Measurements from ENCODE around the gene SCGB1C1. TPM values are rescaled to one million over a fixed set of nuclear protein-coding genes. Genes with fewer than 3 reads are reported as not detected.
A peak's percentile ranks its signal among the peaks of the same experiment; 100 is the strongest.

The SCGB1C1 gene
- total RNA-seq, 1 donor from 2014 or later, result not detected

DNA sequence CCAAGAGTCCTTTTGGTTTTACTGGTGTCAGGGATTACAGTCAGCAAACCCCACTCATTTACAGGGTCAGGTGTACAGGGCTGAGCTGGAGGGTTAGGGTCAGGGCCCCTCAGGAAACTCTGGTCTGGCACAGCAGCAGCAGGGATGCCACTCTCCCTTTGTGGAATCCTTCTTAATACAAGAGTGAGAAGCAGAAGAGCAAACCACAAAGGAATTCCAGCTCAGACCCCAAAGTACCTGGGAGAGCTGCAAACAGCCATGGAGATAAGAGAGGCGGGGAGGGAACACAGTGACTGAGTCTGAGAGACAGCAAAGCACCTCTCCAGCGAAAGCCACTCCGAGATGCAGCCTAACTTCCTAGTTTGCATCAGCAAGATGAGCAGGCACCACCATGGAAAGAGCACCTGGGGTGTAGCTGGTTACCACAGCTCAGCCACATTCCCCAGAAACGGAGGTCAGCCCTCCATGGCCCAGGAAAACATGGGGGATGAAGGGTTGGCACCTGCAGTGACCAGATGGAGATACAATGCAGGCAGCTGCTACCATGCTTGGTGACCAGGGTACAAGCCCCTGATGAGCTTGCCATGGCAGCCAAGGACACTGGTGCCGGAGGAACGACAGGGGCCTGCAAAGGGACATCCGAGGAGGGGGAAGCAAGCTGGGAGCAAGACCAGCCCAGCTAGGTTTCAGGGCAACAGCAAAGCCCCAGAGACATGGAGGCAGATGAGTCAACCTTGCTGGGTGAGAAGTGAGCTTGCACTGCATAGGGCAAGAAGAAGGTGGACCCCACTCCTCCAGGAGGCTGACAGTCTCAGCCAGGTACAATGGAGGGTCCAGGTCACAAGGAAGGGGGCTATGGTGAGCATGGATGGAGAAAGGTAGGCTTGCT, 10.4 kb downstream of the SCGB1C1 start:
- Mint-ChIP-seq H3K27me3 (ENCODE audit: unreplicated experiment) (peaks cover 19% of the 10 kb centered on the region), H3K36me3 (ENCODE audit: low read depth, unreplicated experiment) (peaks cover 13% of the 10 kb centered on the region), H3K4me1 (ENCODE audit: unreplicated experiment) (peaks cover 49% of the 10 kb centered on the region), H3K27ac (ENCODE audit: unreplicated experiment) (peak overlapping the region; percentile 98), H3K9me3 (ENCODE audit: unreplicated experiment) (no peaks in the 10 kb centered on the region), H3K4me3 (ENCODE audit: unreplicated experiment) (peak overlapping the region; percentile 76)
- TF ChIP-seq, protein P1, sequence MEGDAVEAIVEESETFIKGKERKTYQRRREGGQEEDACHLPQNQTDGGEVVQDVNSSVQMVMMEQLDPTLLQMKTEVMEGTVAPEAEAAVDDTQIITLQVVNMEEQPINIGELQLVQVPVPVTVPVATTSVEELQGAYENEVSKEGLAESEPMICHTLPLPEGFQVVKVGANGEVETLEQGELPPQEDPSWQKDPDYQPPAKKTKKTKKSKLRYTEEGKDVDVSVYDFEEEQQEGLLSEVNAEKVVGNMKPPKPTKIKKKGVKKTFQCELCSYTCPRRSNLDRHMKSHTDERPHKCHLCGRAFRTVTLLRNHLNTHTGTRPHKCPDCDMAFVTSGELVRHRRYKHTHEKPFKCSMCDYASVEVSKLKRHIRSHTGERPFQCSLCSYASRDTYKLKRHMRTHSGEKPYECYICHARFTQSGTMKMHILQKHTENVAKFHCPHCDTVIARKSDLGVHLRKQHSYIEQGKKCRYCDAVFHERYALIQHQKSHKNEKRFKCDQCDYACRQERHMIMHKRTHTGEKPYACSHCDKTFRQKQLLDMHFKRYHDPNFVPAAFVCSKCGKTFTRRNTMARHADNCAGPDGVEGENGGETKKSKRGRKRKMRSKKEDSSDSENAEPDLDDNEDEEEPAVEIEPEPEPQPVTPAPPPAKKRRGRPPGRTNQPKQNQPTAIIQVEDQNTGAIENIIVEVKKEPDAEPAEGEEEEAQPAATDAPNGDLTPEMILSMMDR (IDR thresholded peaks at IDR 0.05; ENCODE audit: unreplicated experiment), result no peak
- no peak for DNase-seq (ENCODE audit: low spot score)

DNA sequence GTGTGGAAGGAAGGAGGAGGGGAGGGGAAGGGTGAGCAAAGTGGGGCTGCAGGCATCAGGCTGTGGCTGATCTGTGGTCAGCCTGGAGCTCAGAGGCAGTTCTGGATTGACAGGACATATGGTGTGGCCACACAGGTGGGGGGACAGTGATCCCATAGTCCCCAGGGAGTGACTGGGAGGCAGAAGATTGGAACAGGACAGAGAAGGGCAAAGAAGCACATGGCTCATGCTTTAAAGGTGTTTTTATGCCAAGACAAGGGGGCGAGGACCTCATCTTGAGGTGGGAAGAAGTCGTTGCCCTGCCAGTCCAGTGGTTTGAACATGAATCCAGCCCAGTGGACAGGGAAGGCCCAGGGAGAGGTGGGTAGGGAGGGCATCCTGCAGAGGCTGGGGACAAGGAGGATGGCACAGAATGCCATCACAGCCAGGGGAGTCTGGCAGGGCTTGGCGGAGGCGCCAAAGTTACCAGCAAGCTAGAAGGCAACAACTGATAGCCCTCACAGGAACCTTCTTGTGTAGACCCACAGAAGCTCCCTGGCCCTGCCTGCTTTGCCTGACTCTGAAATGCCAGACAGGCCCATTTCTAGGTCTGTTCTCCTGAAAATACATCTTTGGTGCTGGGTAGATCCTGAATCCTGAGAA, 11.2 kb downstream of the SCGB1C1 start:
- H3K36me3 Mint-ChIP-seq (ENCODE audit: low read depth, unreplicated experiment), result peaks cover 13% of the 10 kb centered on the region
- peaks cover 20% of the 10 kb centered on the region for H3K27me3 Mint-ChIP-seq (ENCODE audit: unreplicated experiment)
- H3K9me3 Mint-ChIP-seq (ENCODE audit: unreplicated experiment), result no peaks in the 10 kb centered on the region
- peak overlapping the region; percentile 76 for H3K4me3 Mint-ChIP-seq (ENCODE audit: unreplicated experiment)
- H3K27ac Mint-ChIP-seq (ENCODE audit: unreplicated experiment), result peak overlapping the region; percentile 57
- TF ChIP-seq, protein P1 (IDR thresholded peaks at IDR 0.05; ENCODE audit: unreplicated experiment), result no peak
- H3K4me1 Mint-ChIP-seq (ENCODE audit: unreplicated experiment), result peaks cover 50% of the 10 kb centered on the region
- DNase-seq (ENCODE audit: low spot score), result no peak

DNA sequence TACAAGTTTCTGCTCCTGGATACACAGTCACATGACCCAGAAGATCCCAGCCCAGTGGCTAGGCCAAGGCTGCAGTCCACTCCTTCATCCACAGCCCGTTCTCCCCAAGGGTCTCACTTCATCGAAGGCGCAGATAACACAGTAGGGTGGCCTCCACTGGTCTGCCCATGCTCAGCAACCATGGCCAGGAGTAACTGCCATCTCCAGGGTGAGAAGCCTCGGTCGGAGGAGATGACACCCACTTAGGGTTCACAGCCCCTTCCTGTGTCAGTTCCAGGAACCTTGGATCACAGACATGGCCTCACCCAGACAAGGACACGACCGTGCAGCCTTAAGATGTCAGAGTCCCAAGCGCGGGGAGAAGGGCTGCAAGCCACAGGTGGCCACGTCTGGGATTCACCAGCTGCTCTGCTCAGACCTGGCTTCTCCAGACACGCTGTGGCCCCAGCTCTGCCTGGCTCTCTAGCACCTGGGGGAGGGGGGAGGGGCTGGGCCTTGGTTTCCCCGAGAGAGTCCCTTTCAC, 11.8 kb downstream of the SCGB1C1 start:
- Mint-ChIP-seq H3K27me3 (ENCODE audit: unreplicated experiment) (peaks cover 20% of the 10 kb centered on the region), H3K36me3 (ENCODE audit: low read depth, unreplicated experiment) (peaks cover 13% of the 10 kb centered on the region), H3K9me3 (ENCODE audit: unreplicated experiment) (no peaks in the 10 kb centered on the region), H3K4me1 (ENCODE audit: unreplicated experiment) (peaks cover 51% of the 10 kb centered on the region), H3K27ac (ENCODE audit: unreplicated experiment) (no peak overlapping the region), H3K4me3 (ENCODE audit: unreplicated experiment) (no peak overlapping the region)
- TF ChIP-seq, protein P1 (IDR thresholded peaks at IDR 0.05; ENCODE audit: unreplicated experiment), result no peak
- no peak for DNase-seq (ENCODE audit: low spot score)

DNA sequence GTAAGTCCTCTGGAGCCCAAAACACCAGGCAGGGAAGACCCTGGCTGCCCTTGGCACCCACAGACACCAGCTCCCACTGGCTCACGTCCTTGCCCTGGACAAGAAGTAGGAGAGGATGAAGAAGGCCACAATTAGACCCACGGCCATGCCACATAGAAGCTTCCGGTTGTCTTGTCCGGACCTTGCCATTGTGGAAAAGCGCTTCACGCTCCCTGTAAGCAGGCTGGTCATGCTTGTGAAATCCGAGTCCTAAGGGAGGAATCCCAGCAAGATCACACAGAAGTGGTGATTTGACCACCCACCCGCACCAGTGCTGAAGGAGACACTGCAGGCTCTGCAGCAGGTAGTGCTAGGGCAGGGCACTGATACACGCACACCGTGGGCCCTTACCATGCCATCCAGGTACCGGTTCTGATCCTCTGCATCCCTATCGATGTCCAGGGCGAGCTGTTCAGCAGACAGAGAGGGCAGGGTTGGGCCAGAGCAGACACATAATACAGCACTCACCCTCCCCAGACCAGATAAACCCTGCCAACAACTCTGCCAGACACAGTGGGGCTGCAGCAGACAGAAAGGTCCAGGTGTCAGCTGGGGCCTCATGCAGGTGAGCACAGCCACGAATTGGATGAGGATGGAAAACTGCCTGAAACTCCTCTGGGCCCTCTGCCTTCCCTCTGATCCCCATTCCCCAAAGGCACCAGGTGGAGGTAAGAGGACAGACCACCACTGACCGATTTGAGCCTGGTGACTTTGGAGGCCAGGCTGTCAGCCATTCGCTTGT, 12.5 kb downstream of the SCGB1C1 start:
- Mint-ChIP-seq H3K9me3 (ENCODE audit: unreplicated experiment) (no peaks in the 10 kb centered on the region), H3K4me3 (ENCODE audit: unreplicated experiment) (peak overlapping the region; percentile 97), H3K27ac (ENCODE audit: unreplicated experiment) (no peak overlapping the region), H3K4me1 (ENCODE audit: unreplicated experiment) (peaks cover 56% of the 10 kb centered on the region), H3K27me3 (ENCODE audit: unreplicated experiment) (peaks cover 23% of the 10 kb centered on the region), H3K36me3 (ENCODE audit: low read depth, unreplicated experiment) (peaks cover 13% of the 10 kb centered on the region)
- TF ChIP-seq, protein P1 (IDR thresholded peaks at IDR 0.05; ENCODE audit: unreplicated experiment), result no peak
- peak; percentile 1 for DNase-seq (ENCODE audit: low spot score)

Data from endothelial cell (in vitro differentiated cells).